GM18517 (cell line): Measurements from ENCODE around the gene GLYAT.
"Not testable (repeated sequence)": the region's sequence is repeated elsewhere in the genome, so short reads cannot be mapped to it uniquely, and the experiment has no call there.

Experiments used
- ATAC-seq: cut with Tn5 transposase; IDR thresholded peaks from one replicate; pipeline ENCODE4 v1.9.1; 2021; ENCODE audit warnings: mild to moderate bottlenecking, moderate library complexity; ENCODE audit not compliant: unreplicated experiment

GLYAT gene

GRCh38 chr11:58685973-58686722 lies 45.6 kb downstream of the GLYAT start:
- no peak for ATAC-seq

- not testable (repeated sequence) for ATAC-seq
Observed at GRCh38 chr11:58682660-58683059, 49.1 kb downstream of the GLYAT start.

GRCh38 chr11:58677536-58677935 lies 54.2 kb downstream of the GLYAT start:
- ATAC-seq: not testable (repeated sequence)

- no peak for ATAC-seq
Observed at GRCh38 chr11:58676563-58677135, 55.1 kb downstream of the GLYAT start.

GRCh38 chr11:58675334-58676155 lies 56.2 kb downstream of the GLYAT start:
- peak; percentile 81 for ATAC-seq

- ATAC-seq: no peak
Observed at GRCh38 chr11:58674609-58675008, 57.1 kb downstream of the GLYAT start.

GRCh38 chr11:58671983-58672633 lies 59.6 kb downstream of the GLYAT start:
- ATAC-seq: no peak

GRCh38 chr11:58659910-58660570 lies 71.7 kb downstream of the GLYAT start:
- ATAC-seq: no peak

GRCh38 chr11:58659404-58659803 lies 72.3 kb downstream of the GLYAT start:
- no peak for ATAC-seq
